Fibroblast of mammary gland (primary cell): ENCODE results near the gene ECT2.
"Not testable (repeated sequence)": the region's sequence is repeated elsewhere in the genome, so short reads cannot be mapped to it uniquely, and the experiment has no call there.

Experiments used
- DNase-seq: peaks from one replicate; pipeline ENCODE4 v3.0.0-alpha.2; 2010; ENCODE audit warnings: low read depth
- H3K4me3 ChIP-seq: 2 replicates; pipeline ENCODE4 v1.5.1; 2011; ENCODE audit warnings: low read depth, mild to moderate bottlenecking, low read length, moderate library complexity; ENCODE audit not compliant: control insufficient read depth
- CTCF ChIP-seq: conservative IDR thresholded peaks from 2 replicates; pipeline ENCODE4 v1.5.1; 2011; ENCODE audit warnings: low read depth, low read length, inconsistent platforms; ENCODE audit not compliant: control insufficient read depth, insufficient read depth

The ECT2 gene, protein sequence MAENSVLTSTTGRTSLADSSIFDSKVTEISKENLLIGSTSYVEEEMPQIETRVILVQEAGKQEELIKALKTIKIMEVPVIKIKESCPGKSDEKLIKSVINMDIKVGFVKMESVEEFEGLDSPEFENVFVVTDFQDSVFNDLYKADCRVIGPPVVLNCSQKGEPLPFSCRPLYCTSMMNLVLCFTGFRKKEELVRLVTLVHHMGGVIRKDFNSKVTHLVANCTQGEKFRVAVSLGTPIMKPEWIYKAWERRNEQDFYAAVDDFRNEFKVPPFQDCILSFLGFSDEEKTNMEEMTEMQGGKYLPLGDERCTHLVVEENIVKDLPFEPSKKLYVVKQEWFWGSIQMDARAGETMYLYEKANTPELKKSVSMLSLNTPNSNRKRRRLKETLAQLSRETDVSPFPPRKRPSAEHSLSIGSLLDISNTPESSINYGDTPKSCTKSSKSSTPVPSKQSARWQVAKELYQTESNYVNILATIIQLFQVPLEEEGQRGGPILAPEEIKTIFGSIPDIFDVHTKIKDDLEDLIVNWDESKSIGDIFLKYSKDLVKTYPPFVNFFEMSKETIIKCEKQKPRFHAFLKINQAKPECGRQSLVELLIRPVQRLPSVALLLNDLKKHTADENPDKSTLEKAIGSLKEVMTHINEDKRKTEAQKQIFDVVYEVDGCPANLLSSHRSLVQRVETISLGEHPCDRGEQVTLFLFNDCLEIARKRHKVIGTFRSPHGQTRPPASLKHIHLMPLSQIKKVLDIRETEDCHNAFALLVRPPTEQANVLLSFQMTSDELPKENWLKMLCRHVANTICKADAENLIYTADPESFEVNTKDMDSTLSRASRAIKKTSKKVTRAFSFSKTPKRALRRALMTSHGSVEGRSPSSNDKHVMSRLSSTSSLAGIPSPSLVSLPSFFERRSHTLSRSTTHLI

DNA sequence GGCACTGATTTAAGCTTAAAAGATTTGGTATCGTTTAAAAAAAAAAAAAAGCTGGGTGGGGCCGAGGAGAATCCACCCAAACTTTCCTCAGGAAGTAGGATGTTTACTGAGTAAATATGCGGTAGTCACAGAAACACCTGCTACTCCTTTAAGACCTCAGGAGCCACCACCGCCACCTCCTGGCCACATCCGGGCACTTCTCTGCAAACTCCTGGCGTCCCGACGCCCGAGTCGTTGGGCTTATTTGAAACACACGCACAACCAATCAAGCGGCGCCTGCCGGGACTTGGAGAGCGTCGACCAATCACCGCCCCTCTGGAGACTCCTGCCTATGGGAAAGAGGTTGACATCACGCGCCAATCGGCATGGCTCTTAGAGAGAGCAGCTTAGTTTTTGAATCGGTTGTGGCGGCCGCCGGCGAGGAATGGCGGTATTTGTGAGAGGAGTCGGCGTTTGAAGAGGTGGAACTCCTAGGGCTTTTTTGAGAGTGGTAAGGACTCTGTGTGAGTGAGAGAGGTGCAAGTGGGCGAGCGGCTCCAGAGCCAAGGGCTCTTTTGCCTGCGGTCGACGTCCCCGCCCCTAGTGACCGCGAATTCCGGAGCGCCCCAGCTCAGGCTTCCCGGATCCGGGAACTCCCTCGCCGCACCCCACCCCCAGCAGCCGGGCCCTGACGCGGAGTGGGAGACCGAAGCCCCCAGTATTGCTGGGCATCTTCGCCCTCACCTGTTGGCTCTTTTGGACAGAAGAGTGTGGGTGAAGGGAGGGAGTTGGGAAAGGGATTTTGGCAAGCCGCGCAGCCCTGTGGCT lies at the start of gene ECT2:
TSS of gene ECT2 (plus strand) at position 359 of the 807 bp plus-strand sequence. CDS start 3,805 bp downstream, outside the sequence.
- peak within 1 kb of the TSS; percentile 85 for H3K4me3 ChIP-seq
- peak; percentile 60 for TF ChIP-seq CTCF
- DNase-seq: peak; percentile 100

GRCh38 chr3:172700936-172701455 lies 49.5 kb upstream of the ECT2 start:
- TF ChIP-seq CTCF: no peak
- no peak overlapping the region for H3K4me3 ChIP-seq

DNA sequence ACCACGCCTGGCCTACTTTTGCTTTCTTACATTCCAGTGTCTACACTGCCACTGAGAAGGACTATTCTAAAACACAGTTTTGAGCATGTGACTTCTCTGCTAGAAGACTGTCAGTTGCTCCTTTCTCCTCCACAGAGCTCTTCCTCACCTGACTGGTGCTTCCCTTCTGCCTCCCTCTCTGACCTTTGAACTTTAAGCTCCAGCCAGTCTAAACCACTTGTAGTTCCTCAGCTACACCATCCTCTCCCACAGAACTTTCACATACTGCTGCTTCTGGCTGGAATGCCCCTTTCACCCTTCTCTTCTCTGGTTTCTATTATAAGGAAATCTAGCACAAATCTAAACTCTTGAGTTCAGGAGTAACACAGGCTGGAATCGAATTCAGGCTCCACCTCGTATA lies 48.8 kb upstream of the ECT2 start:
- no peak for DNase-seq
- TF ChIP-seq CTCF: no peak
- H3K4me3 ChIP-seq: no peak overlapping the region

More at GRCh38 chr3:172700936-172701455, 49.5 kb upstream of the ECT2 start:
- no peak for DNase-seq

- no peak for DNase-seq
- TF ChIP-seq CTCF: no peak
- H3K4me3 ChIP-seq: no peak overlapping the region
Measured at GRCh38 chr3:172702256-172702655, 48.3 kb upstream of the ECT2 start.

DNA sequence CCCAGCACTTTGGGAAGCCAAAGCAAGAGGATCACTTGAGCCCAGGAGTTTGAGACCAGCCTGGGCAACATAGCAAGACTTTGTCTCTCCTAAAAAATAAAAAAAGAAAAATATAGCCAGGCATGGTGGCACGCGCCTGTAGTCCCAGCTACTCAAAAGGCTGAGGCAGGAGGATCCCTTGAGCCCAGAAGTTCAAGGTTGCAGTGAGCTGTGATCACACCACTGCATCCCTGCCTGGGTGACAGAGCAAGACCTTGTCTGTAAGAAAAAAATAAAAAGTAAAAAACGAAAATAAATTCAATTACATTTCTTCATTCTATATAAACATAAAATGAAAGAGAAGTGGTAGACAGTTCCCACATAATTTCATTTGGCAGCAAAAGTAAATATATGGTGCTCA lies 47.8 kb upstream of the ECT2 start:
- DNase-seq, H3K4me3 ChIP-seq: not testable (repeated sequence)

DNA sequence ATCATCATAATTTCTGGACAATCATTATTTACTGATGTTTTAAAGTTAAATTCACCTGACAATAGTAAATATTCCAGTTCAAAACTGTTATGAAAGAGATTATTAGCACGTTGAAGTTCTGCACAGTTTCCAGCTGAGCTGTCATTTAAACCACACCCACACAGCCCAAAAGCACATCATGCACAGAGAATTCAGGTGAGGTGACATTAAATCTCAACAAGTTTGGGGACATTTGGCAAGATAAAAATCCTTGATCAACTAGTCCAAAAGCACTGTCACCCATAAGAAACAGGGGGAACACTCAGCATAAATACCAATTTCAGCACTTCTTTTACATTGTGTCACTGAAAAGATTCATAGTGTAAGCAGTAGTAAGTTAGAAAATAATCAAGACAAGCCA lies 46.5 kb upstream of the ECT2 start:
- no peak for DNase-seq
- H3K4me3 ChIP-seq: no peak overlapping the region
- no peak for TF ChIP-seq CTCF
